Amygdala (tissue), 56 donors: Measurements from ENCODE around the gene MAL.

Source experiments
- DNase-seq, 56 donors: peaks; one replicate each; lab custom pipeline; 2025; lab: John Stamatoyannopoulos, UW

Gene MAL

DNA sequence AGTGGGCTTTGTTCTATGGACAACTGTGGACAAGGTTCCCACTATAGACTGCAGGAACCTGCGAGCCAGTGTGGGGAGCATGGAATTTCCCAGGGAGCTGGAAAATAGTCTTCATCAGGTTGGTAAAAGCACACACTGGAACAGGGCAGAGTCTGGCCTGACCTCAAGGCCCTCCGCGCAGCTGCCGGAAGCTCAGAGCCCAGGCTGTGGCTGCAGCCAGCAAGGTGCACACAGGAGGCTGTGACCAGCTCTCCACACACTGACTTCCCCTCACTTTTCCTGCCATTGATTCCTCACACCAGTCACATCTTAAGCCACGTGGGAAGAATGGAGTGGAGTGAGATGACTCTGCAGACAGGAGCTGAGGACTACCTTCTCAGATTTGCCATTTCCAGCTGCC, 19.1 kb downstream of the MAL start:
- DNase-seq = no peak

DNA sequence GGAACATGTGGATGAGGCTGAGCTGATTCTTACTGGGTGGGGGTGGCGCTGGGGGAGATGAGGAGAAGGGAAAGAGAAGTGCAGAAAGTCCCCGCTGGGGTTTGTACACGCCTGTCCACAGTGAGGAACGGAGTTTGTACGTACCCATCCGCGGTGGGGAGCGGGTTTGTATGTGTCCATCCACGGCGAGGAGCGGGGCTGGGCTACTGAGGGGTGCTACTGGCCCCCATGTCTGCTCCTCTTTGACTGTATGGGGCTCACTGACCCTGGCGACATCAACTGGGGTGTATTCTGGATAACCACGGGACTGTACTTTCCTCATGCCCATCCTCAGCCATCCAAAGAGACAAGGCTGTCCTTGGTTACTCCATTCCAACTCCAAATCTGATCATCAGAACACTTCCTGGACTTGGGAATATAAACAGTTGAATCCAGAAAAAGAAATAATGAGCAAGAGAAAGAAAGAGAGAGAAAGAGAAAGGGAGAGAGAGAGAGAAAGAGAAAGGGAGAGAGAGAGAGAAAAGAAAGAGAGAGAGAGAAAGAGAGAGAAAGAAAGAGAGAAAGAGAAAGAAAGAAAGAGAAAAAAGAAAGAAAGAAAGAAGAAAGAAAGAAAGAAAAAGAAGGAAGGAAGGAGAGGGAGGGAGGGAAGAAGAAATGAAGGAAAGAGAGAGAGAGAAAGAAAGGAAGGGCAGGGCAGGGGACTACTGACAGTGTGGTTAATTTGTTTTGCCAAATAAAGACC, 21.0 kb downstream of the MAL start:
- DNase-seq = no peak

DNA sequence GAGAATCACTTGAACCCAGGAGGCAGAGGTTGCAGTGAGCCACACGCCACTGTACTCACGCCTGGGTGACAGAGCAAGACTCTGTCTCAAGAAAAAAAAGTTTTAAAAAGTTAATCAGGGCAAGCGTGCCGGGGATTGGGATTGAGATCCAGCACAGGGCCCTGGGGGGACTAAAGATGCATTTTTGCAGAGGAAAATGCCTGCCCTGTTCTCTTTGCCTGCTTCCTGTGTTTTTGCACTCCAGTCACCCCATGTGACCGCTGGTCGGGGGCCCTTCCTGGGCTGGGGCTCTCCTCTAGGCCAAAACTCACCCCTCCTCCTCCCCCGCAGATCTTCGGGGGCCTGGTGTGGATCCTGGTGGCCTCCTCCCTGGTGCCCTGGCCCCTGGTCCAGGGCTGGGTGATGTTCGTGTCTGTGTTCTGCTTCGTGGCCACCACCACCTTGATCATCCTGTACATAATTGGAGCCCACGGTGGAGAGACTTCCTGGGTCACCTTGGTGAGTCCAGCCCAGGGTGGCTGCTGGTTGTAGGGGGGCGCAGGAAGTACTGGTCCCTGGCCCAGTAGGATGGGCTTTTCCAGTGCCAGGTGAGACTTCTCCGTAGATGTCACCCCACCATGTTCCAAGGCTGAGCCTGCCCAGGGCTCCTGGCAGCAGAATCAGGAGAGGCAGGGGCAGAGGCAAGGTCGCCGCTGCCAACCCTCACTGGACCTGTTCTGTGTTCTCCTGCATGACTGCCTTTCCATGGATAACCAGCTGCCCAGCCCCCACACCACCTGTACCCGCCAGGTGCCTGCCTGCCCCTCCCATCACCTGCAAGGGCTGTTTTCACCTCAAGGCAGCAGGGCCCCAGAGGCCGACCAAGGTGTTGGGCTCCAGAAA, 22.4 kb downstream of the MAL start:
- no peak for DNase-seq

DNA sequence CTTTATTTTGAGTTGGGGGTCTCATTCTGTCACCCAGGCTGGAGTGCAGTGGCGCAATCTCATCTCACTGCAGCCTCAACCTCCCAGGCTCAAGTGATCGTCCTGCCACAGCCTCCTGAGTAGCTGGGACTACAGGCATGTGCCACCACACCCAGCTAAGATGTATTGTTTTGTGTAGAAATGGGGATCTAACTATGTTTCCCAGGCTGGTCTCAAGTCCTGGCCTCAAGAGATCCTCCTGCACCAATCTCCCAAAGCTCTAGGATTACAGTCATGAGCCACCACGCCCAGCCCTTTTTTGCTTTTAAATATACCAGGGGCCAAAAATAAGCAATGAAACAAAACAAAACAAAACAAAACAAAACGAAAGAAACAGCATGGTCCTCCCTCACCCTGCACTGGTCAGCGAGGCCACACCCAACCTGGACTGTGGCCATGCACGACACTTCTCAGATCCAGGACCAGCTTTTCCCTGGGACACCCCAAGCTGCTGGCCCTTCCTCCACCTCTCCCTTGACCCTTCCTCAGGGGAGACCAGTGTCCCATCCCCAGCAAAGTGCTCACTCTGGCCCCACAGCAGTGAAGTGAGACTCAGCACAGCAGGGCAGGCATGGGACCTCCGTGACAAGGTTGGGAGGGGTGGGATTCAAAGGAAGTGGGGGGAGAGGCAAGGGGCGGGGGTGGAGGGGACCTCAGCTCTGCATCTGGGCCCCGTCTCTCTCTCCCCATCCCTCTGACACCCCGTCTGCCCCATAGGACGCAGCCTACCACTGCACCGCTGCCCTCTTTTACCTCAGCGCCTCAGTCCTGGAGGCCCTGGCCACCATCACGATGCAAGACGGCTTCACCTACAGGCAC, 23.5 kb downstream of the MAL start:
- no peak for DNase-seq

DNA sequence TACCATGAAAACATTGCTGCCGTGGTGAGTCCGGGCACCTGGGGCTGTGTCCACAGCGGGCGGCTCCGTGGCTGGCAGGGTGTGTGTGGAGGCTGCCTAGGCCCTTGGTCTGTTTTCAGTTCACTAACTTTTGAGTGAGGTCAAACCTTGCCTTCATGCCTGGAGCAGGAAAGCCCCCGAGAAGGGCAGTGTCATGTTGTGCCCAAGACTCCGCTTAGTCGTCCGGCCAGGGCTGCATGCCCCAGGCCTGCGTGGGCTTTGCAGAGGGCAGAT, 24.1 kb downstream of the MAL start:
- no peak for DNase-seq

DNA sequence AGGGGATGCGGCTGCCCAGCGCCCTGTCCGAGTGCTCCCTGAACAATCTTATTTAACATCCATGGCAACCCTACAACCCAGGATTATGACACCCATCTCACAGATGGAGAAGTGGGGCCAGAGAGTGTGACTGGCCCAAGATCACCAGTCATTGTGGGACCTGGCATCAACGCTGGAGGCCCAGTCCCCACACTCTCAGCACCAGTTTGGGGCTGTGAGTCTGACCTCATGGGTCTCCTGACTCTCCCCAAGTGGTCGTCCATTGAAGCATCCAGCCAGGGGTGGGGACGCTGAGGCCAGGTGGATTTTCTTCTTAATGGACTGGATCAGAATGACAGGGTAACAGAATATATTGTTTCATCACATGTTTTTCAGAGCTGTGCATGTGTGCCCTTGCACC, 24.5 kb downstream of the MAL start:
- DNase-seq = no peak

DNA sequence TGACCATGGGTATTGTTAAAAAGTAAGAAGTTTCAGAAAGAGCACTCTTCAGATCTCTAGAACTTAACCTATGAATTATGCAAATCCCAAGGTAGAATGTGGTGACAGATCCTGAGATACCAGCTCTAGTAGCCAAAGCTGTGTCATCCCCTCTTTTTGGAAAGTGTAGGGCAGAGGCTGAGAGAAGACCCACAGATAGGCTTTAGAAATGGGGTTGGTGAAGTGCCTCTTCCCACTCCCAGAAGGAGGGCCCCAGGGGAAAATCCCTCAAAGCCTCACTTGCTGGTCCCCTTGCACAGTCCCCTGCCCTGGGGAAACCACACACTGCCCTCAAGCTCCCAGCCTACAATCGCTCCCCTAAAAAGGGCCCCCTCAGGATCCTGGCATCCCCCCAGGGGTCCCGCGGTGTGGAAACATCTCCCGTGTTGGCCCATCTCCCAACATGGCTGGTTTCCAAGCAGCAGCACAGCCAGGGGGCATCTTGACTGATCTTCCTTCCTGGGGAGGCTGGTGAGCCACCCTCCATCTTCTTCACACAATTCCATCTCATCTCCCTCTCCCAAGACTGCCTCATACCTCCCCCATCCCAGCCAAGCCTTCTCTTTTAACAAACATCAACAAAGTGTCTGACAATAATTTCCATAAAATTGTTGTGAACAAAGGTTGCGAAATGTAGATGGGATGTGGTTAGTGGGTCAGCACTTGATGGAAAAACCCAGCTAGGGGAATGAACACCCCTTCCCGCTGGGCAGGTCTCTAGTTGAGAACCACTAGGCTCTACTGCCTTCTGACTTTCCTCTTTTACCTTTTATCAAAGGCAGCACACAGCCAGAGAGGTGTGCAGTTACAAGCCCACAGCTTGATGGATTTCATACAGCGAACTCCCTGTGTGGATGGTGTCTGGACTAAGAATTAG, 25.1 kb downstream of the MAL start:
- no peak for DNase-seq

DNA sequence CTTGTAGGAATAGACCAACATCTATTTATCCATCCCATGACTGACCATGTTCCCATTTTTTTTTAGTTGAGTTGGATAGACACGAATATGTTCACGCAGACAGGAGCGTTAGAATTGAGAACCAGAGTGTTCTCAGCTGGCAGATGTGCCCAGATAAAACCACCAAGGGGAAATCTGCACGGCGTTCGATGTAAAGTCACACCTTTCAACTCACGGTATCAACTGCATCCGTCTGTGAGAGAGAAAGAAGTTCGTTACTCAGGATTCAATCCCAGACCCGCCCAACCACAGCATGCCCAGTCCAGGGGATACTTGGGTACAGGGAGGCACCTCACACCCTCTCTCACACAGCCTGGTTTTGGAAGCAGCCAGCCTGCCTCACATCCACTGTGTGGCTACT, 26.1 kb downstream of the MAL start:
- DNase-seq = no peak

DNA sequence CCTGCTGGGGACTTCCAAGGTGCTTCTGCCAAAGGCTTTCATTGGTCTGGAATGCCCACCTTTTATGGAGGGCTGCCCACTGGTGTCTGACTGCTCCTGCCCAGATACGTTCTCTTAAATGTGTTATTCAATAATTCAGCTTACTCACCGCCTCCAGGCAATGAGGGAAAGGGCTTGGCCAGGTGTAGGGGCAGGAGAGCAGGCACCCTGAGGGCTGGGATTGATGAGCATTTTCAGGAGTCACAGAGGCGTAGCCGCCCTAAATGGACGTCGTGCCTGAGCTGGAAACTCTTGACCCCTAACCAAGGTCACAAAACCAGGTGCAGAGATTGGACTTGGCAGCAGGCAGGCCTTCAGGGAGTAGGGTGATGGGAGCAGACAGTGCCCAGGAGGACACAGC, 26.8 kb downstream of the MAL start:
- DNase-seq = no peak

DNA sequence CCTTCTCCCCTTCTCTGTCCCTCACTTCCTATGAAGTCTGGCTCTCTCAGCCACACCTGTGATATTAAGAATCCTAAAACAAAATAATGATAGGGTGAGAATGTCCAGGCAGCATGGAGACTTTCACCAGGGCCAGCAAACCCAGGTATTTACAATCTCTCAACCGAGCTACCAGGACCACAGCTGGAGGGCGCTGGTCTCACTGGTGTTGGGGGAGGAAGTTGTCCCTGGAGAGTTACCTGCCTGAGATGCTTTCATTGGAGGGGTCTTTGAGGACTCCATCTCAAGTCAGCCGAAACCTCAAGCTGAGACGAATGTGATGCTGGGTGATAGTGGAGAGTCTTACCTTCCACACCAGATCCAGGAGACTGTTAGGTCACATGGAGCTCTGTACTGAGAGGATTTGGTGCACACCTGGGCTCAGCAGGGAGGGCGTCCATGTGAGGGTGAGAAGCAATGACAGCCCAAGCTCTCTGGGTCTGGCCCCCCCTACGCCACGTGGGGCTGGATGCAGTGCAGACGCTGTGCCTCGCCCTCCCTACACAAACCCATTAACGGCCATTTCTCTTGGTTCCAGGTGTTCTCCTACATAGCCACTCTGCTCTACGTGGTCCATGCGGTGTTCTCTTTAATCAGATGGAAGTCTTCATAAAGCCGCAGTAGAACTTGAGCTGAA, 27.4 kb downstream of the MAL start:
- DNase-seq = no peak

DNA sequence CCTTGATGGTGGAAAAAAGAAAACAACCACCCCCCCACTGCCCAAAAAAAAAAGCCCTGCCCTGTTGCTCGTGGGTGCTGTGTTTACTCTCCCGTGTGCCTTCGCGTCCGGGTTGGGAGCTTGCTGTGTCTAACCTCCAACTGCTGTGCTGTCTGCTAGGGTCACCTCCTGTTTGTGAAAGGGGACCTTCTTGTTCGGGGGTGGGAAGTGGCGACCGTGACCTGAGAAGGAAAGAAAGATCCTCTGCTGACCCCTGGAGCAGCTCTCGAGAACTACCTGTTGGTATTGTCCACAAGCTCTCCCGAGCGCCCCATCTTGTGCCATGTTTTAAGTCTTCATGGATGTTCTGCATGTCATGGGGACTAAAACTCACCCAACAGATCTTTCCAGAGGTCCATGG, 28.0 kb downstream of the MAL start:
- peak in 1 of 56 donors; percentile 34 for DNase-seq

DNA sequence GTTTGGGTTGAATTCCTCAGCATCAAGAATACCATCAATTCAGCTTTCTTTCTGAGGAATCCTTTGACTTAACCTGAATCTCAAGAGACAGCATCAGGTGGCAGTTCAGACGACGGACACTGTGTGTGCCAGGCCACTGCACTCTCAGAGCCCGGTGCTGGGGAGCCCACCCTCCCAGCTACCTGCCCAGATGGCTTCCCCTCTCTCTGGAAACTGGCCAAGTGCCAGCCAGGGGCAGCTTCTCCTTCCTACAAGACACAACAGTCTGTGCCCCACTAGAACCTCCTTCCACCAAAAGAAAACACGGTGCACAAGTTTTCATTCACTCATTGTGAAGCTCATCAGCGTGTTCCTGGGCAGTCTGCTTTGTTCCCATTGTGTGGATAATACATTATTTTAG, 28.5 kb downstream of the MAL start:
- no peak for DNase-seq

DNA sequence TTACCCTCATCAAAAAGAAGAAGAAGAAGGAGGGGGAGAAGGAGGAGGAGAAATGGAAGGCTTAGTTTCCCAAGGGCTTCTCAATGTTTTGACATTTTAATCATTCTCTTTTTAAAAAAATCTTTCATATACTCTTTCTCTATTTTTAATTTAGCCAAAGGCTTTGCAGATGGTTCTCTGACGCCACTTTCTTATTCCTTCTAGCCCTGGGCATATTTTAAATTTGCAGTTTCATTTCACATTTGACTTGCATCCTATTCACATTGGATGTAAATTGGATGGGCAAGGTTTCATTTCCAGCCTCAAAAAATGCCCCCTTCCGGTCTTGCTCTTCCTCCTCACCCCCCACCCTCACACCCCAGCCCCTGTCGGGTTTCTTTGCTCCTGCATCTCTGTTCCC, 29.8 kb downstream of the MAL start:
- DNase-seq = no peak

DNA sequence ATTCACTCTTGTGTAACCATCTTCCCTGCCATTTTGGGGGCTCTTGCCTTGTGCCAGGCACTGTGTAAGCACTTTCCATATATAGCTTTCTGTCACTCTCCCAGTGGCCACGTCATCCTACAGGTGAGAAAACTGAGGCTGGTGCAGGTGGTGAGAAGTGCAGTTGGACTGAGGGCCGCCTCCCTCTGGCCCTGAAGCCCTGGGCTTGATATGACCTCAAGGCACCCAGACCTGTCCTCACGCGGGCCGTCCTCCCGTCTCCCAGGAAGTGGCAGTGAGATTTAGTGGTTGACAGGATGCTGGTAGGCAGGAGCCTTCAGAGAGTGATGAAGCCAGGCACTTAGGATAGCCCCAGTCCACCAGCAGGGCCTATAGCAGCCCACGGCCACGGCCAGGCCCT, 30.5 kb downstream of the MAL start:
- no peak for DNase-seq

DNA sequence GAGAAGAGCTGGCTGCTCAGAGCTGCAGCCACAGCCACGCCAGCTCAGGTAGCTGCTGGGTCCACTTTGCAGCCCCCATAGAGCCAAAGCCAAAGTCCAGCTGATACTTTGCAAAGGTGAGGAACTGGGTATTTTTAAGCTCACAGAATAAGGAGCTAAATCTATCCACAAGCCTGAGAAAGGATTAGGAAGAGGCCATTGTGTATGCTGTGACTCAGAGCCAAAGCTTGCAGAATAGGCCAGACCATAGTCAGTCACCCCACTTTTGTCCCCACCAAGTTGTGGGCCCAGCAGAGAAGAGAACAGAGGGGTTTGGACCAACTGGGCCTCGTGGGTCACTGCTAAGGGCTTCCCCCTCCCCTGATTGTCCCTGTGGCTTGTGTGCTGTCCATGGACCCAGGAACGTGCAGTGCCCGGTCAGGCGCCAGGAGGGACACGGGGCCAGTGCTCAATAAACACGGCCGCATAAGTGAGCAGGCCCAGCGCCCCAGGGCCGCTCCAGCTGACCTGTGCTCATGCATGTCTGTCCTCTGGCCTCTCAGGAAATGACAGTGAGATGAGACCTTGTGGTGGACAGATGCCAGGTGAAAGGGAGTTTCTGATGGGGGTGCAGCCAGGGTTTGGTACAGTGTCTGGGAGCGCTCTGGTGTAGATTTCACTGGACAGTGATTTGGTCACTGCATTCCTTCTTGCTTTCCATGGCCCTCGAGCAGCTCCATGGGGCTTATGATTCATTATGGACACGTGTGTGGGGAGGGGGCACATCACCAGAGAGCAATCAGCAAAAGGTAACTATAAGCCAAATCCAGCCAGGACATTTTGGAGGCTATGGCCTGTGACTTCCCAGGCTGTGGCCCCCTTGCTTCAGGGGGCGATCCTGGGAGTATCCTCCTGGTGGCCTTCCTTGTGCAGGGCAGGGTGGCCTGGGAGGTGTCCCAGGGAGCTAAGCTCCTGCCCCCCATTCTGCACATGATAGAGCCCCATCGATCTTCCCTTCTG, 31.3 kb downstream of the MAL start:
- peak in 25 of 56 donors; percentile 27 to 78 (median 51) for DNase-seq

DNA sequence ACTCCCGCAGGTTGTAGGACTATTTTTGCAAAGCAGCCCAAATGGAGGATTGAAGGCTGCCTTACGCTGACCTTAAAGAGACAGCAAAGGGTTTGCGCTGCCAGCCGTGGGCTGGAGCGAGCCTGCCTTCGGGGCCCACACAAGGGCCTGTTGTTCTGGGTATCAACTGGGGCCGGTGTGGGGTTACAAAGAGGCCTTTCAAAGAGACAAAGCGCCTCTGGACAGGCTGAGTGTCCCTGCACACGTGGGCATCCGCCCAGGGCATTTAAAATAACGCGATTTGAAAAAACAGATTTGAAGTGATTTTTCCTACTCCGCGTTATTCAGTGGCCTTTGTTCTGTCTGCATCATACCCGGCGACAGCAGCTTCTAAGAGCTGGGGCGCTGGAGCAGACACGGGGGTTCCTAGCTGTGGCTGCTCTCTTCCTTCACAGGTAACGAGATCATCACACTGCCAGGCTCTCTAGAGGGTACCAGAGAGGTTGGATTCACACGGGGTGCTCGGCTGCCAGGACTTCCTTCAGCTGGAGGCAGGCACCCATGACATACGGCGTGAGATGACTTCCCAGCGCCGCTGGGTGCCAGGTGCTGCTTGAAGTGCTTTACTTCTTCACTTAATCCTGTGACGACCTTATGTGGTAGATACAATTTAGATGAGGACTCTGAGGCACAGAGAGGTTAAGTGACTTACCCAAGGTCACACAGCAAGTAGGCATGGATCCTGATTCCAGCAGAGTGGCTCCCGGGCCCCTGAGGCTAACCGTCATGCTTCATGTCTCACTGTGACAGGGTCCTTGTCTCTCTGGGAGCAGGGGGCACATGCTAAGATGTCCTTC, 32.2 kb downstream of the MAL start:
- DNase-seq = peak in 53 of 56 donors; percentile 31 to 95 (median 82)

DNA sequence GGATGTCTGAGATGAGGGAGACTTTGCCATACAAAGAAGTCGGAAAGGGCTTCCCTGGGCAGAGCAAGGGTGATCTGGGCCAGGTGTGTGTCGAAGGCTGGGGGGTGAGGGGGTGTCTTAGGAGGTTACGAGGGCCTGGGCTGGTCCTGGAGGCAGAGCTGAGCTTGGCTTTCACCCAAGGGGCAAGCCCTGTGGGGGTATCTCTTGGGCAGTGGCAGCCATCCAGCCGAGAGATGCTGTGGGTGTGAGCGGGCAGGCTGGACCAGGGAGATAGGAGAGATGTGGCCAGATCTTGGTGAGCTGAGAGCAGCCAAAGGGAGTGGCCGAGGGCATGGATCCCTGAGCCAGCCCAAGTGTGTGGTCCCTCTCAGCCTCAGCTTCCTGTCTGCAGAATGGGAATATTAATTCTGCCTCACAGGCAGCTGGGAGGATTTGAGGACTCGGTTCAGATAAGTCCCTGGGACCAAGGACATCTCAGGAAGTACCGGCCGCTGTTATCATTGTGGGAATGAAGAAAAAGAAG, 33.0 kb downstream of the MAL start:
- peak in 2 of 56 donors; percentile 45 to 51 for DNase-seq
